Measurements from ENCODE around the gene RSPO3. TPM values are rescaled to one million over a fixed set of nuclear protein-coding genes. Genes with fewer than 3 reads are reported as not detected.

Gene RSPO3
- total RNA-seq, 4 donors from 2014 or later = 0.15 to 1.5 (median 0.72) TPM

DNA sequence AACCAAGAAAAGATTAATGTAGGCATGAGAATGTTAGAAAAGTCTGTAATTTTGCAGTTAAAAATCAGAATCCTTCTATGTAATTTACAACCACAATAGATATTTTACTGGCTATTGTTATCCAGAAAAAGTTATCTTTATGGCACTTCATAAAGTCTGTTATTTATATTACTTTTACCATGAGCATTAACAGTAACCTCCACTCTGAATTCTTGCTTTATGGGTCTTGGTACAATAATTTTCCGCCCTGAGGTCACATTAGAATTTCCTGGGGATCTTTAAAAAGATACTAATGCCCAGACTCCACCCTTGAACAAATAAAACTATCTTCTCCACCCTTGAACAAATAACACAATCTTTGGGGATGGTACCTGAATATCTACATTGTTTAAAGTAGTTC, 9.6 kb downstream of the RSPO3 start:
- TF ChIP-seq POLR2A (IDR thresholded peaks at IDR 0.05) (no peak), CTCF (IDR thresholded peaks at IDR 0.05) (no peak)
- DNase-seq (ENCODE audit: low spot score in 2 of 2) = no peak
- 76 to 90% methylated on average over 1 of the region's 1 CpG for WGBS, 2 donors
- intact Hi-C loops (cut with DNase I; ENCODE audit: low total_unique reads) = no loop called here
- no peak overlapping the region for H3K4me3 ChIP-seq (ENCODE audit: low read depth, poor library complexity, severe bottlenecking)

DNA sequence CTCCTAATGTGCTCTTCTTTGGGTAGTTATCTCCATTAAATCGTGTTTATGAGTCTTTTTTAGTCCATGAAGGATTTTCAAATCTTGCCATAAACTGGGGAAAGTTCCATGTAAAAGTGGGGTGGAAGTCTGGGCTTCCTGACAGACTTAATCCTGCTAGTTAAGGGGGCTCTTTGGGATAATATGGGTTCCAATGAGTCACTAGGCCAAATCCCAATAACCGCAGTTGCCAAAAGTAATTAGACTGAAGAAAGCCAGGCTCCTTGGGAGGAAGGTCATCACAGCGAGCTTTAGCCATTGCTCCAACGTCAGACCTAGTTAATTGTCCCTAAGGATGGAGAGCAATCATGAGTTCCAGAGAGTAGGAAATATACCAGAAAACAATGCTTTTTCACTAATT, 10.8 kb downstream of the RSPO3 start:
- DNase-seq (ENCODE audit: low spot score in 2 of 2) = no peak
- no peak overlapping the region for H3K4me3 ChIP-seq (ENCODE audit: low read depth, poor library complexity, severe bottlenecking)
- WGBS, 2 donors = 76 to 78% methylated on average over 4 of the region's 4 CpGs
- intact Hi-C loops (cut with DNase I; ENCODE audit: low total_unique reads) = no loop called here
- TF ChIP-seq POLR2A (IDR thresholded peaks at IDR 0.05) (no peak), CTCF (IDR thresholded peaks at IDR 0.05) (no peak)

- intact Hi-C loops (cut with DNase I; ENCODE audit: low total_unique reads) = no loop called here
- no peak for TF ChIP-seq CTCF (IDR thresholded peaks at IDR 0.05)
- TF ChIP-seq POLR2A (IDR thresholded peaks at IDR 0.05) = no peak
- WGBS, 2 donors = 63% methylated on average over 3 of the region's 3 CpGs
These were observed 12.8 kb downstream of the RSPO3 start for GRCh38 chr6:127131275-127131674.

DNA sequence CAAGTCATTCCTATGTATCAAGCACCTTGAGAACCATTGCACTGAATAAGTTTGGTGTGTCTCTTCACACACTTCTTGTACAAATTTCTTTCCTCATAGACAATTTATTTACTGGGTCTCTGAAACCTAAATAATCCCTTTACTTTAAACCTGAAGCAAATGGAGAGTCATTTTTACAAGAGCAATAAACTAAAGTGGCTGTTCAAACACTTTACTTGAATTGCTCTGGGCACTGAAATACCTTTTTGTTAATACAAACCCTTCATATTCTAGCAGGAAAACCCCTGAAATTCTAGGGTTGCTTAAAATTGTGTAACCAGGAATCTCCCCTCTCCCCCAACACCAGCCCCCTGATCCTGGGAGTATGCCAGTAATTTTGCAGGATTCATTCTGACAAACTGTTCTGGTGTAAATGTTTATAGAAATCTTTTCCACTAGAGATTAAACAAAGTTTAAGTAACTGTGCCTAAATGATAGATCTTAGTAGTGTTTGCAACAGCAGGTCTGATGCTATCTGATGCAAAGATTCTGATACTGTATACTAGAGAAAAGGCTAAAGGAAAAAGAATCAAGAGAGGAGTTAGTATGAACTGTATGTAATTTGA, 13.4 kb downstream of the RSPO3 start:
- no peak for DNase-seq (ENCODE audit: low spot score in 2 of 2)
- TF ChIP-seq CTCF (IDR thresholded peaks at IDR 0.05) (no peak), POLR2A (IDR thresholded peaks at IDR 0.05) (no peak)
- intact Hi-C loops (cut with DNase I; ENCODE audit: low total_unique reads) = no loop called here
- no peak overlapping the region for H3K4me3 ChIP-seq (ENCODE audit: low read depth, poor library complexity, severe bottlenecking)

More at GRCh38 chr6:127131275-127131674, 12.8 kb downstream of the RSPO3 start:
- no peak overlapping the region for H3K4me3 ChIP-seq (ENCODE audit: low read depth, poor library complexity, severe bottlenecking)
- DNase-seq (ENCODE audit: low spot score in 2 of 2) = no peak

GRCh38 chr6:127134136-127134535, 15.7 kb downstream of the RSPO3 start:
- DNase-seq (ENCODE audit: low spot score in 2 of 2) = no peak
- TF ChIP-seq CTCF (IDR thresholded peaks at IDR 0.05) = no peak
- no peak for TF ChIP-seq POLR2A (IDR thresholded peaks at IDR 0.05)
- intact Hi-C loops (cut with DNase I; ENCODE audit: low total_unique reads) = no loop called here
- WGBS, 2 donors = 52 to 60% methylated on average over 1 of the region's 1 CpG
- H3K4me3 ChIP-seq (ENCODE audit: low read depth, poor library complexity, severe bottlenecking) = no peak overlapping the region

DNA sequence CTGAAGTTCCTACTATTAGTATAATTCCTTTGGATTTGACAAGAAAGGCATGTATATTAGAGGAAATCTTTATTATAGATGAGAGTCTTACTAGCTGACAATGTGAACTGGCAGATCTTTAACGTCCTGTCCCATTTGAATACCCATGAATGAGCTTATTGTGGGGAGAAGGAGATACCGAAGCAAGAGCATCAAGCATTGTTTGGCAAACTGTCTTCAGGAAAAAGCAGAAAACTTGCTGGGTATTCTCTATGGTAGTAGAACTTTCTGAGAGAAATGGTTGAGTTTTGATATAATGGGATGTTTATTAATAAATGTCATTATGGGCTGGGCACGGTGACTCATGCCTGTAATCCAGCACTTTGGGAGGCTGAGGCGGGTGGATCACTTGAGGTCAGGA, 18.3 kb downstream of the RSPO3 start:
- no peak overlapping the region for H3K4me3 ChIP-seq (ENCODE audit: low read depth, poor library complexity, severe bottlenecking)
- no peak for DNase-seq (ENCODE audit: low spot score in 2 of 2)
- TF ChIP-seq CTCF (IDR thresholded peaks at IDR 0.05) = no peak
- no peak for TF ChIP-seq POLR2A (IDR thresholded peaks at IDR 0.05)
- 76 to 79% methylated on average over 4 of the region's 4 CpGs for WGBS, 2 donors
- intact Hi-C loops (cut with DNase I; ENCODE audit: low total_unique reads) = no loop called here

All from lower leg skin (tissue), 4 donors.